H1 (cell line): Measurements from ENCODE around the gene ACSL6. TPM values are rescaled to one million over a fixed set of nuclear protein-coding genes. Genes with fewer than 3 reads are reported as not detected.
A peak's percentile ranks its signal among the peaks of the same experiment; 100 is the strongest.

ENCODE experiments used
- CTCF ChIA-PET: fragments of 300-600 bp; sonication (Branson Sonifier 250); formaldehyde crosslinking; loops from one replicate; lab custom pipeline; 2021; ENCODE audit not compliant: partially characterized antibody; lab: Charles Lee
- POLR2A ChIA-PET: fragments of 300-600 bp; sonication (Branson Sonifier 250); formaldehyde crosslinking; loops from one replicate; lab custom pipeline; 2021; ENCODE audit warnings: inconsistent platforms; ENCODE audit not compliant: partially characterized antibody; lab: Charles Lee
- DNase-seq, 2 experiments: peaks; one replicate each; pipeline versions ENCODE4 v3.0.0 to v3.0.0-alpha.2; 2010 to 2022; ENCODE audit warnings: low spot score in 2 of 2, low read depth in 1 of 2, mixed read lengths in 1 of 2
- FAIRE-seq: peaks from 2 replicates; lab custom pipeline; 2011; peaks lifted over from hg19 to GRCh38; lab: Jason Lieb, UNC
- H2AFZ ChIP-seq: 2 replicates; pipeline ENCODE4 v1.8.1; 2012; ENCODE audit warnings: low read length, inconsistent platforms
- H2AK5ac ChIP-seq: 2 replicates; pipeline ENCODE4 v1.6.1; 2013; ENCODE audit warnings: low read depth, low read length
- H2BK120ac ChIP-seq: replicated peaks from 2 replicates; pipeline ENCODE3; 2013; ENCODE audit warnings: low read depth, low read length, inconsistent platforms
- H2BK12ac ChIP-seq: 2 replicates; pipeline ENCODE4 v1.6.1; 2013; ENCODE audit warnings: low read depth, low read length
- H2BK15ac ChIP-seq: 2 replicates; pipeline ENCODE4 v1.6.1; 2013; ENCODE audit warnings: low read length
- H2BK20ac ChIP-seq: 2 replicates; pipeline ENCODE4 v1.6.1; 2013; ENCODE audit warnings: low read length
- H2BK5ac ChIP-seq: 2 replicates; pipeline ENCODE4 v1.6.1; 2013; ENCODE audit warnings: low read depth, low read length
- H3K14ac ChIP-seq: 2 replicates; pipeline ENCODE4 v1.6.1; 2013; ENCODE audit warnings: inconsistent platforms; ENCODE audit not compliant: insufficient read length
- H3K18ac ChIP-seq: 2 replicates; pipeline ENCODE4 v1.6.1; 2013; ENCODE audit warnings: low read length; ENCODE audit errors: extremely low read depth
- H3K23ac ChIP-seq: 2 replicates; pipeline ENCODE4 v1.6.1; 2013; ENCODE audit warnings: inconsistent platforms; ENCODE audit not compliant: insufficient read length
- H3K23me2 ChIP-seq: 2 replicates; pipeline ENCODE4 v1.6.1; 2013; ENCODE audit warnings: low read depth, low read length
- H3K27ac ChIP-seq: 2 replicates; pipeline ENCODE4 v1.6.1; 2011; ENCODE audit warnings: low read depth, low read length, inconsistent platforms
- H3K27me3 ChIP-seq, 4 experiments: replicated peaks in 1 of 4; 1 replicate in 1 of 4; 2 replicates in 3 of 4; pipeline versions ENCODE4 v1.6.1 to v1.8.1; 2011 to 2013; ENCODE audit warnings: low read length in 3 of 4, mild to moderate bottlenecking in 3 of 4, inconsistent platforms in 2 of 4, mixed read lengths in 2 of 4, moderate library complexity in 1 of 4; ENCODE audit not compliant: control insufficient read depth in 3 of 4, insufficient read depth in 3 of 4; ENCODE audit errors: extremely low read depth in 1 of 4
- H3K36me3 ChIP-seq, 4 experiments: 2 replicates each; pipeline versions ENCODE4 v1.6.1 to v1.8.1; 2011 to 2013; ENCODE audit warnings: mild to moderate bottlenecking in 4 of 4, low read length in 3 of 4, moderate library complexity in 2 of 4, control low read depth in 1 of 4, inconsistent platforms in 1 of 4; ENCODE audit not compliant: insufficient read depth in 4 of 4, control insufficient read depth in 2 of 4
- H3K4ac ChIP-seq: replicated peaks from 2 replicates; pipeline ENCODE3; 2013; ENCODE audit warnings: low read length, low read depth, mixed read lengths, inconsistent platforms; ENCODE audit not compliant: insufficient read length
- H3K4me1 ChIP-seq, 4 experiments: replicated peaks in 1 of 4; 1 replicate in 1 of 4; 2 replicates in 3 of 4; pipeline versions ENCODE4 v1.6.1 to v1.8.1; 2011 to 2013; ENCODE audit warnings: low read length in 3 of 4, inconsistent platforms in 2 of 4, mixed read lengths in 1 of 4; ENCODE audit not compliant: insufficient read depth in 4 of 4, control insufficient read depth in 3 of 4
- H3K4me2 ChIP-seq, 2 experiments: 2 replicates each; pipeline versions ENCODE4 v1.6.1 to v1.8.1; 2011 to 2013; ENCODE audit warnings: low read depth in 2 of 2, low read length in 2 of 2, control low read depth in 1 of 2, inconsistent platforms in 1 of 2, mild to moderate bottlenecking in 1 of 2; ENCODE audit not compliant: insufficient read depth in 1 of 2
- H3K4me3 ChIP-seq, 4 experiments: fragments of 200-600, 300-600 bp in 1 of 4; sonication (generic), shearing (Covaris generic), sonication (Bioruptor Twin) in 1 of 4; 2 replicates each; pipeline versions ENCODE4 v1.5.1 to v1.8.1; 2011 to 2016; ENCODE audit warnings: low read length in 4 of 4, low read depth in 3 of 4, control low read depth in 2 of 4, inconsistent platforms in 2 of 4, mild to moderate bottlenecking in 2 of 4, mixed read lengths in 1 of 4, moderate library complexity in 1 of 4; ENCODE audit not compliant: insufficient read depth in 2 of 4; ENCODE audit errors: extremely low read depth in 1 of 4
- H3K56ac ChIP-seq: replicated peaks from 2 replicates; pipeline ENCODE3; 2013; ENCODE audit warnings: low read depth, mild to moderate bottlenecking, mixed read lengths, low read length, inconsistent platforms; ENCODE audit not compliant: insufficient read length
- H3K79me1 ChIP-seq: 2 replicates; pipeline ENCODE4 v1.6.1; 2013; ENCODE audit warnings: low read depth, low read length, control low read depth
- H3K79me2 ChIP-seq, 2 experiments: 2 replicates each; pipeline versions ENCODE4 v1.6.1 to v1.8.1; 2012 to 2013; ENCODE audit warnings: low read length in 2 of 2, mild to moderate bottlenecking in 2 of 2, inconsistent platforms in 1 of 2; ENCODE audit not compliant: insufficient read depth in 2 of 2, control insufficient read depth in 1 of 2
- H3K9ac ChIP-seq, 4 experiments: replicated peaks in 1 of 4; 1 replicate in 1 of 4; 2 replicates in 3 of 4; pipeline versions ENCODE4 v1.6.1 to v1.8.1; 2011 to 2013; ENCODE audit warnings: low read depth in 3 of 4, low read length in 3 of 4, control low read depth in 2 of 4, mild to moderate bottlenecking in 2 of 4, moderate library complexity in 2 of 4, inconsistent platforms in 1 of 4; ENCODE audit errors: extremely low read depth in 1 of 4
- H3K9me3 ChIP-seq, 2 experiments: 2 replicates each; pipeline versions ENCODE4 v1.6.1 to v1.8.1; 2012 to 2013; ENCODE audit warnings: mild to moderate bottlenecking in 2 of 2, moderate library complexity in 2 of 2, control low read depth in 1 of 2, inconsistent platforms in 1 of 2, low read depth in 1 of 2, low read length in 1 of 2, mixed read lengths in 1 of 2; ENCODE audit not compliant: insufficient read depth in 2 of 2
- H4K20me1 ChIP-seq, 2 experiments: replicated peaks in 1 of 2; 2 replicates each; pipeline versions ENCODE3 to v1.8.1; 2011 to 2013; ENCODE audit warnings: inconsistent platforms in 2 of 2, low read length in 2 of 2, mild to moderate bottlenecking in 1 of 2; ENCODE audit not compliant: insufficient read depth in 2 of 2, control insufficient read depth in 1 of 2
- H4K5ac ChIP-seq: 2 replicates; pipeline ENCODE4 v1.6.1; 2013; ENCODE audit warnings: low read length, low read depth, mixed read lengths, inconsistent platforms; ENCODE audit not compliant: insufficient read length
- H4K8ac ChIP-seq: 2 replicates; pipeline ENCODE4 v1.8.0; 2013; ENCODE audit warnings: mild to moderate bottlenecking, moderate library complexity, low read length, inconsistent platforms; ENCODE audit not compliant: insufficient read depth; ENCODE audit errors: extremely low read depth
- H4K91ac ChIP-seq: replicated peaks from 2 replicates; pipeline ENCODE3; 2013; ENCODE audit warnings: low read length, mixed read lengths, inconsistent platforms; ENCODE audit not compliant: insufficient read length
- E2F6 ChIP-seq: IDR thresholded peaks from 2 replicates; pipeline ENCODE4 v1.6.1; 2012; ENCODE audit warnings: inconsistent platforms
- JUND ChIP-seq: IDR thresholded peaks from 2 replicates; pipeline ENCODE4 v1.6.1; 2011; ENCODE audit warnings: mild to moderate bottlenecking, improper control_type of control experiment, low read length
- MAX ChIP-seq: IDR thresholded peaks from 2 replicates; pipeline ENCODE4 v1.6.1; 2012; ENCODE audit warnings: inconsistent platforms
- POU5F1 ChIP-seq: IDR thresholded peaks from 2 replicates; pipeline ENCODE4 v1.6.1; 2011; ENCODE audit warnings: low read depth, mild to moderate bottlenecking, low read length, moderate library complexity
- TEAD4 ChIP-seq: IDR thresholded peaks from 2 replicates; pipeline ENCODE4 v1.6.1; 2012; ENCODE audit warnings: low read depth, low read length, inconsistent platforms, mixed read lengths
- WGBS, 2 experiments: shearing (Covaris generic) in 1 of 2; methylation state at CpG; one replicate each; pipeline versions ENCODE4 v1.1.6 to v1.1.7; 2013 to 2015; ENCODE audit warnings: low lambda C conversion rate in 2 of 2, mixed read lengths in 2 of 2, inconsistent platforms in 1 of 2, low coverage in 1 of 2, missing lambda C conversion rate in 1 of 2; ENCODE audit not compliant: insufficient replicate concordance in 2 of 2, insufficient coverage in 1 of 2, insufficient read length in 1 of 2; ENCODE audit errors: extremely low coverage in 1 of 2, missing lambda C conversion rate in 1 of 2; 5-methylcytosine and 5-hydroxymethylcytosine counted together
- polyA plus RNA-seq, 7 experiments: library from polyadenylated mRNA; depleted of rRNA in 3 of 7; stranded (reverse) in 5 of 7; unstranded in 2 of 7; fragments of >200 nt in 5 of 7; fragments of 200-250 nt in 2 of 7; gene quantifications; 1 replicate in 5 of 7; 2 replicates in 1 of 7; 4 replicates in 1 of 7; pipeline versions ENCODE4 v1.2.1 to v1.2.3, GENCODE V29; 2011 to 2013; ENCODE audit warnings: missing spikeins in 2 of 7, mixed read lengths in 2 of 7
- total RNA-seq: library from RNA; stranded (reverse); fragmentation: NEBNext Ultra II Directional; extraction: Animal tissue kit (Norgen Biotek cat#: 25700); gene quantifications from 2 replicates; pipeline ENCODE4 v1.2.1, GENCODE V29; 2021

ACSL6 gene
- total and polyA plus RNA-seq, 2 of the 8 experiments (the other 6 are each of a cell fraction or from before 2014, with no cell fraction given): 2.3 to 2.4 TPM

DNA sequence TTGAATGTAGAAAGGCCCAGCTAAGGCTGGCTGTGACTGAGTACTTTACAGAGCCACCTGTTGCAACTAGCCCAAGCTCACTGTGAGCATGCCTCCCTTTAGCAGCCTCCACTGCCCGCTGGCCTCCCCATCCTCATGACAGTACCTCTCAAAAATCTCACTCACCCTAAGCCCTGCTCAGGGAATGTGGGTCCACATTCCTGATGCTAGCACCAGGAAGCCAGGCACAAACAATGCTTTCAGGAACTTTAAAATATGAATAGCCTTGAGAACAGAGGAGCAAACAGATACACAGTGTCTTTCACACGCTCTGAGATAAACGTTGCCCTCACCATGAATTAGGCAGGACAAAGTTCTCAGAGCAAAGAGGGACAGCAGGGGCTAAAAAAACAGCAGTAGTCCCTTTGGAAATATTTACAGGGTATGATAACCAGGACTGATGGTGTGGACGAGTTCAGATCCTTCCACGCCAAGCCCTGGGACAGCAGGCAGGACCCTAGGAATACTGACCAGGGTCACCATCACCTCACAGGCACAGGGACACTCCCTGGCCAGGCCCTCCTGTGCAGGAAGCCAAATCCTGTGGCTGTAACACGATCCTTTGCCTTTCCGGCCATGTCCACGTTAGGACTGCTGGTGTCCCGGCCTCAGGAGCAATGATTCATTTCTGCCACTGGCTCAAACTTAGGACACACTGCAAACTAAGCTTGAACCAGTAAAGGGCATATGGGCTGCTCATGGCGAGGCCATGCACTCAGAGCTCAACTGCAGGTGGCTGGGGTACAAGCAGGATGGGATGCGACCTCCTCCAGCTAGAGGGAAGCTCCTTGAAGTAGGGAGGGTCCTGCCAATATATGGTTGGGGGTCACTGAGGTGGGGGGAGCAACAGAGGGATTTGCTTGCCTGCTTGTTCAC is 9.6 kb downstream of the ACSL6 start:
- H3K4me2 ChIP-seq: peak overlapping the region; percentile 19 to 41; a peak in 2 of 4 replicates
- peak overlapping the region; percentile 16 for H2BK120ac ChIP-seq
- ChIA-PET CTCF (interaction anchor here (0.7 to 3.7 kb wide), 11 partner anchors 9 to 412 kb away, joined by 3 to 19 read pairs (median 5); no protein-coding TSS in a partner anchor), POLR2A (interaction anchor here (0.7 to 1.4 kb wide), 2 partner anchors 13 to 30 kb away, joined by 3 read pairs; no protein-coding TSS in a partner anchor)
- H2BK20ac ChIP-seq: 0 out of 2 replicates have a peak overlapping the region, but pooled peaks have one; percentile 64
- no peak overlapping the region for H3K4ac ChIP-seq
- H4K5ac ChIP-seq: no peak overlapping the region
- H2BK5ac ChIP-seq: peak overlapping the region; percentile 31; the same call in 1 of the 2 replicates
- peak overlapping the region; percentile 8 for H3K14ac ChIP-seq
- H3K56ac ChIP-seq: no peak overlapping the region
- H4K8ac ChIP-seq: peak overlapping the region; percentile 74
- TF ChIP-seq JUND (0 out of 2 replicates have a peak, but pooled peaks have one; percentile 16), POU5F1 (no peak), MAX (0 out of 2 replicates have a peak, but pooled peaks have one; percentile 47), E2F6 (peak; percentile 11; the same call in 1 of the 2 replicates), TEAD4 (peak; percentile 81)
- no peak overlapping the region for H3K4me3 ChIP-seq
- H2BK12ac ChIP-seq: peak overlapping the region; percentile 99
- no peaks in the 10 kb centered on the region for H3K79me2 ChIP-seq
- H2AFZ ChIP-seq: peak overlapping the region; percentile 6; the same call in 1 of the 2 replicates
- no peak overlapping the region for H3K27ac ChIP-seq
- 67% methylated on average over 11 of the region's 11 CpGs; no CpG with 5 or more reads in 1 of the 2 experiments for WGBS, 2 experiments
- peaks cover 6 to 29% (median 24%) of the 10 kb centered on the region in 4 experiments for H3K4me1 ChIP-seq
- no peak for DNase-seq
- no peak overlapping the region for H3K9ac ChIP-seq
- no peaks in the 10 kb centered on the region for H3K23me2 ChIP-seq
- no peak overlapping the region for H3K23ac ChIP-seq
- no peaks in the 10 kb centered on the region for H3K79me1 ChIP-seq
- peak overlapping the region; percentile 86; the same call in 1 of the 2 replicates for H3K18ac ChIP-seq
- FAIRE-seq: peak; percentile 7
- H2BK15ac ChIP-seq: peak overlapping the region; percentile 85; the same call in 1 of the 2 replicates
- H4K91ac ChIP-seq: peak overlapping the region; percentile 58
- no peaks in the 10 kb centered on the region for H3K36me3 ChIP-seq
- no peaks in the 10 kb centered on the region for H3K9me3 ChIP-seq
- peaks cover 0 to 6% (median 1%) of the 10 kb centered on the region in 4 experiments; a peak in 2 of 7 replicates for H3K27me3 ChIP-seq
- H2AK5ac ChIP-seq: peak overlapping the region; percentile 84
- H4K20me1 ChIP-seq: no peaks in the 10 kb centered on the region
